ENCODE data around the gene FAM131B.
A peak's percentile ranks its signal among the peaks of the same experiment; 100 is the strongest.

GRCh38 chr7:143407287-143408251 is 45.1 kb upstream of the FAM131B start:
- TF ChIP-seq, protein P1, sequence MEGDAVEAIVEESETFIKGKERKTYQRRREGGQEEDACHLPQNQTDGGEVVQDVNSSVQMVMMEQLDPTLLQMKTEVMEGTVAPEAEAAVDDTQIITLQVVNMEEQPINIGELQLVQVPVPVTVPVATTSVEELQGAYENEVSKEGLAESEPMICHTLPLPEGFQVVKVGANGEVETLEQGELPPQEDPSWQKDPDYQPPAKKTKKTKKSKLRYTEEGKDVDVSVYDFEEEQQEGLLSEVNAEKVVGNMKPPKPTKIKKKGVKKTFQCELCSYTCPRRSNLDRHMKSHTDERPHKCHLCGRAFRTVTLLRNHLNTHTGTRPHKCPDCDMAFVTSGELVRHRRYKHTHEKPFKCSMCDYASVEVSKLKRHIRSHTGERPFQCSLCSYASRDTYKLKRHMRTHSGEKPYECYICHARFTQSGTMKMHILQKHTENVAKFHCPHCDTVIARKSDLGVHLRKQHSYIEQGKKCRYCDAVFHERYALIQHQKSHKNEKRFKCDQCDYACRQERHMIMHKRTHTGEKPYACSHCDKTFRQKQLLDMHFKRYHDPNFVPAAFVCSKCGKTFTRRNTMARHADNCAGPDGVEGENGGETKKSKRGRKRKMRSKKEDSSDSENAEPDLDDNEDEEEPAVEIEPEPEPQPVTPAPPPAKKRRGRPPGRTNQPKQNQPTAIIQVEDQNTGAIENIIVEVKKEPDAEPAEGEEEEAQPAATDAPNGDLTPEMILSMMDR (IDR thresholded peaks at IDR 0.05 in 8 of 11, conservative IDR thresholded peaks at IDR 0.05 in 3 of 11), result no peak
- TF ChIP-seq POLR2A (IDR thresholded peaks at IDR 0.05) (no peak), POLR2AphosphoS5 (IDR thresholded peaks at IDR 0.05) (peak in 1 of 3 donors; percentile 13)

All from spleen (tissue), 7 donors.